PFSK-1 (cell line): ENCODE results near the gene STRA6.

ENCODE experiments used
- POLR2AphosphoS5 ChIP-seq: IDR thresholded peaks from 2 replicates; pipeline ENCODE4 v1.6.1; 2012; ENCODE audit warnings: low read depth, mild to moderate bottlenecking, control low read depth, low read length, moderate library complexity
- REST ChIP-seq, 2 experiments: IDR thresholded peaks; 2 replicates each; pipeline versions ENCODE4 v1.6.1 to v1.8.0; 2011 to 2012; ENCODE audit warnings: low read depth in 2 of 2, low read length in 2 of 2, control low read depth in 1 of 2, inconsistent platforms in 1 of 2, mild to moderate bottlenecking in 1 of 2, moderate library complexity in 1 of 2; ENCODE audit not compliant: insufficient read depth in 1 of 2
- SIN3A ChIP-seq: IDR thresholded peaks from 2 replicates; pipeline ENCODE4 v1.6.1; 2012; ENCODE audit warnings: mild to moderate bottlenecking, low read length, moderate library complexity, borderline replicate concordance; ENCODE audit not compliant: insufficient read depth
- TAF1 ChIP-seq: IDR thresholded peaks from 2 replicates; pipeline ENCODE4 v1.6.1; 2012; ENCODE audit warnings: low read length, control low read depth, borderline replicate concordance; ENCODE audit not compliant: insufficient read depth

- TF ChIP-seq REST (IDR thresholded peaks at IDR 0.05; ENCODE audit: insufficient read depth in 1 of 2, low read depth in 2 of 2, low read length in 2 of 2) (no peak), SIN3A (no peak), POLR2AphosphoS5 (no peak), TAF1 (no peak)
These were observed 16.8 kb downstream of the STRA6 start for GRCh38 chr15:74185710-74186348.
